ENCODE data around the gene ZNF483.

DNA sequence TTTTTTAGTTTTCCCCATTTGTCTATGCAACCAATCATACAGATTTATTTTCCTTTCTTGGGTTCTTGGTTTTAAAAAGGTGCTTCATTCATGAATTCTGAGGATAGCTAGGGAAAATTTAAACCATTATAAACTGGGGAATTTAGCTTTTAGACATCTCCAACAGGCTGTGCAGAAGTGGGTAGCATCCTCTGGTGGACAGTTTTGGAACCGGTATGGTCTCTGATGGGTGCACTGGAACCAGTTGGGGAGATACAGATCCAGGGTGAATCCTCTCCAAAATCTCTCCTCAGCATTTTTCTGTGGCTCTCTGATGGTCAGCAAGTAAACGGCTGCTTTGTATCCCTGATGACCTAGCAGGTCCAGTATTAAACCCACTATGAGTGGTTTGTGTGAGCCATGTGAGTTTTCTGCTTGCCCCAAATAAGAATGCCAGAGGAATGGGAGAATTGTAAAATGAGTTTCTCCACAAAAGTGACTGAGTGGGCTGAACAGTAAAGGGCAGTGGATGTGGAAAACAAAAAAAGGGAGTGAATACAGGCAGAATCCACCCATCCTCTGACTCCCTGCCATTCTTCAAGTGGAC lies 97.0 kb downstream of the ZNF483 start:
- TF ChIP-seq, protein P1, sequence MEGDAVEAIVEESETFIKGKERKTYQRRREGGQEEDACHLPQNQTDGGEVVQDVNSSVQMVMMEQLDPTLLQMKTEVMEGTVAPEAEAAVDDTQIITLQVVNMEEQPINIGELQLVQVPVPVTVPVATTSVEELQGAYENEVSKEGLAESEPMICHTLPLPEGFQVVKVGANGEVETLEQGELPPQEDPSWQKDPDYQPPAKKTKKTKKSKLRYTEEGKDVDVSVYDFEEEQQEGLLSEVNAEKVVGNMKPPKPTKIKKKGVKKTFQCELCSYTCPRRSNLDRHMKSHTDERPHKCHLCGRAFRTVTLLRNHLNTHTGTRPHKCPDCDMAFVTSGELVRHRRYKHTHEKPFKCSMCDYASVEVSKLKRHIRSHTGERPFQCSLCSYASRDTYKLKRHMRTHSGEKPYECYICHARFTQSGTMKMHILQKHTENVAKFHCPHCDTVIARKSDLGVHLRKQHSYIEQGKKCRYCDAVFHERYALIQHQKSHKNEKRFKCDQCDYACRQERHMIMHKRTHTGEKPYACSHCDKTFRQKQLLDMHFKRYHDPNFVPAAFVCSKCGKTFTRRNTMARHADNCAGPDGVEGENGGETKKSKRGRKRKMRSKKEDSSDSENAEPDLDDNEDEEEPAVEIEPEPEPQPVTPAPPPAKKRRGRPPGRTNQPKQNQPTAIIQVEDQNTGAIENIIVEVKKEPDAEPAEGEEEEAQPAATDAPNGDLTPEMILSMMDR (IDR thresholded peaks at IDR 0.05; ENCODE audit: low read depth, low read length, missing input control) = peak; percentile 88
- no peak for TF ChIP-seq GABPA (IDR thresholded peaks at IDR 0.05 in 1 of 2, conservative IDR thresholded peaks at IDR 0.05 in 1 of 2)
- TF ChIP-seq TAF1 (conservative IDR thresholded peaks at IDR 0.05) = no peak
- TF ChIP-seq RAD21 (IDR thresholded peaks at IDR 0.05) = peak; percentile 88 to 93
